Mammary epithelial cell (primary cell): ENCODE results near the gene IAH1.

Experiments
- CTCF ChIP-seq, 2 donors: IDR thresholded peaks in 1 of 2; conservative IDR thresholded peaks in 1 of 2; 2 replicates each; pipeline ENCODE4 v1.5.1; 2011 to 2012; ENCODE audit warnings: inconsistent platforms in 2 of 2, low read length in 2 of 2, mild to moderate bottlenecking in 2 of 2, control low read depth in 1 of 2, low read depth in 1 of 2; ENCODE audit not compliant: insufficient read depth in 1 of 2; ENCODE audit errors: extremely low read depth in 1 of 2
- EZH2 ChIP-seq: IDR thresholded peaks from 2 replicates; pipeline ENCODE4 v1.6.1; 2012; ENCODE audit warnings: low read length, inconsistent platforms, borderline replicate concordance

- TF ChIP-seq CTCF (conservative IDR thresholded peaks at IDR 0.05 in 1 of 2, IDR thresholded peaks at IDR 0.05 in 1 of 2; ENCODE audit: extremely low read depth in 1 of 2, insufficient read depth in 1 of 2, low read depth in 1 of 2, low read length in 2 of 2) (no peak), EZH2 (no peak)
These were observed 378 bp upstream of the IAH1 start for GRCh38 chr2:9473985-9474360.
